K562 (cell line): ENCODE measurements around the gene DNAH17.

Experiments
- BACH1 ChIP-seq: fragments of 200-800 bp; sonication (Bioruptor generic); IDR thresholded peaks from 2 replicates; pipeline ENCODE4 v1.6.1; 2016; ENCODE audit warnings: missing genetic modification characterization, missing compliant biosample characterization
- CTCF ChIP-seq, 3 experiments: IDR thresholded peaks in 2 of 3; conservative IDR thresholded peaks in 1 of 3; 2 replicates each; pipeline ENCODE4 v1.5.1; 2011 to 2012; ENCODE audit warnings: low read length in 3 of 3, mild to moderate bottlenecking in 3 of 3, control low read depth in 2 of 3, improper control_type of control experiment in 1 of 3, inconsistent platforms in 1 of 3, low read depth in 1 of 3, mixed read lengths in 1 of 3, moderate library complexity in 1 of 3; ENCODE audit not compliant: insufficient read depth in 2 of 3
- GATAD2B ChIP-seq: fragments of 450-650 bp; IDR thresholded peaks from 2 replicates; pipeline ENCODE4 v1.6.1; 2017; ENCODE audit warnings: mild to moderate bottlenecking, borderline replicate concordance
- MAX ChIP-seq: sonication (generic); formaldehyde crosslinking; IDR thresholded peaks from 2 replicates; pipeline ENCODE4 v1.9.0; 2022; ENCODE audit warnings: mild to moderate bottlenecking, missing genetic modification reagents
- MEF2A ChIP-seq: IDR thresholded peaks from 2 replicates; pipeline ENCODE4 v1.6.1; 2011; ENCODE audit warnings: low read depth, mild to moderate bottlenecking, low read length, moderate library complexity; ENCODE audit not compliant: control insufficient read depth
- TBP ChIP-seq: optimal IDR thresholded peaks from 2 replicates; pipeline ENCODE3; 2011; ENCODE audit warnings: low read depth, low read length, improper control_type of control experiment
- ZBTB17 ChIP-seq: fragments of 450-650 bp; formaldehyde crosslinking; IDR thresholded peaks from 2 replicates; pipeline ENCODE4 v1.4.0; 2020; ENCODE audit warnings: mild to moderate bottlenecking

- TF ChIP-seq GATAD2B (no peak), MEF2A (no peak), ZBTB17 (CRISPR knock-in tag) (no peak), BACH1 (tag) (no peak), TBP (no peak), CTCF (IDR thresholded peaks at IDR 0.05 in 2 of 3, conservative IDR thresholded peaks at IDR 0.05 in 1 of 3; ENCODE audit: insufficient read depth in 2 of 3, low read depth in 1 of 3, low read length in 3 of 3) (no peak), MAX (CRISPR knock-in tag) (no peak)
Measured at GRCh38 chr17:78544881-78545755, 32.1 kb downstream of the DNAH17 start.
